GM19372 (cell line): ENCODE results near the gene CDCA7L.
"Not testable (repeated sequence)": the region's sequence is repeated elsewhere in the genome, so short reads cannot be mapped to it uniquely, and the experiment has no call there.

Experiments
- ATAC-seq: cut with Tn5 transposase; IDR thresholded peaks from one replicate; pipeline ENCODE4 v1.9.1; 2021; ENCODE audit warnings: mild to moderate bottlenecking, low read depth, moderate library complexity; ENCODE audit not compliant: unreplicated experiment

CDCA7L gene

DNA sequence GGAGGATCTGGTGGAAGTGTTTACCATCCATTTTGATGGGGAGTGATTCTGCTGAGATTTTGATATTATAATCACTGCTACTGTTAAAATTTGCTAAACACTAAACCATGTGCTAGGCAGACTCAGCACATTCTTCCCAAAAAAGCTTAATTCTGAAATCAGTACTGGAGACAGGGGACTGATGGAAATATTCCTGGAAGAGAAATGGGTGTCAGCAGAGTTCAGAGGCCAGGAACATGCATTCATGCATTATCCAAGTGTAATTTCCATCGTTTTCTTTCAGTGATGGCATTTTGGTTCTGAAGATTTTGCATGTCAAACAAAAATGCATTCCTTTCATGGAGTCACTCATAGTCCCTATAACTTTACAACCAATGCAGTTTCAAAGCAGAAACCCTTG lies 79.0 kb downstream of the CDCA7L start:
- no peak for ATAC-seq

GRCh38 chr7:21865631-21866204 lies 80.0 kb downstream of the CDCA7L start:
- not testable (repeated sequence) for ATAC-seq

- ATAC-seq: no peak
Measured at GRCh38 chr7:21851559-21851967, 94.1 kb downstream of the CDCA7L start.
